ENCODE results near the gene PTGIR. TPM values are rescaled to one million over a fixed set of nuclear protein-coding genes. Genes with fewer than 3 reads are reported as not detected.

The PTGIR gene
- total and polyA plus RNA-seq, 4 donors = 7.8 to 37.0 (median 11.4) TPM

GRCh38 chr19:46579361-46579879 is 45.5 kb downstream of the PTGIR start:
- H3K36me3 ChIP-seq (ENCODE audit: control insufficient read depth in 4 of 4, insufficient read depth in 4 of 4, low read length in 4 of 4) = no peaks in the 10 kb centered on the region
- no peaks in the 10 kb centered on the region for H3K27me3 ChIP-seq (ENCODE audit: control insufficient read depth in 3 of 3, insufficient read depth in 3 of 3, low read length in 2 of 3)
- WGBS, 2 donors = 50 to 55% methylated on average over 8 of the region's 8 CpGs
- DNase-seq = peak in 1 of 3 donors; percentile 20
- no peak overlapping the region for H3K27ac ChIP-seq (ENCODE audit: low read depth in 1 of 2, low read length in 1 of 2)
- H3K9me3 ChIP-seq (ENCODE audit: control insufficient read depth in 4 of 4, insufficient read depth in 3 of 4, low read length in 3 of 4) = no peaks in the 10 kb centered on the region
- H3K9ac ChIP-seq (ENCODE audit: insufficient read depth in 1 of 2, low read length in 2 of 2) = no peak overlapping the region
- no peak for ATAC-seq (ENCODE audit: insufficient read depth, low FRiP score)
- H3K4me3 ChIP-seq = no peak overlapping the region
- TF ChIP-seq CTCF (IDR thresholded peaks at IDR 0.05; ENCODE audit: control extremely low read depth, extremely low read depth) = no peak
- peaks cover 0 to 1% (median 0%) of the 10 kb centered on the region in 5 donors for H3K4me1 ChIP-seq (ENCODE audit: control insufficient read depth in 5 of 5, insufficient read depth in 5 of 5, low read length in 5 of 5)

GRCh38 chr19:46578450-46578849 is 46.4 kb downstream of the PTGIR start:
- Histone ChIP-seq H3K4me1 (ENCODE audit: control insufficient read depth in 5 of 5, insufficient read depth in 5 of 5, low read length in 5 of 5) (peaks cover 0 to 4% (median 0%) of the 10 kb centered on the region in 5 donors), H3K27me3 (ENCODE audit: control insufficient read depth in 3 of 3, insufficient read depth in 3 of 3, low read length in 2 of 3) (no peaks in the 10 kb centered on the region), H3K27ac (ENCODE audit: low read depth in 1 of 2, low read length in 1 of 2) (no peak overlapping the region), H3K4me3 (no peak overlapping the region), H3K36me3 (ENCODE audit: control insufficient read depth in 4 of 4, insufficient read depth in 4 of 4, low read length in 4 of 4) (no peaks in the 10 kb centered on the region), H3K9me3 (ENCODE audit: control insufficient read depth in 4 of 4, insufficient read depth in 3 of 4, low read length in 3 of 4) (no peaks in the 10 kb centered on the region), H3K9ac (ENCODE audit: insufficient read depth in 1 of 2, low read length in 2 of 2) (no peak overlapping the region)
- TF ChIP-seq CTCF (IDR thresholded peaks at IDR 0.05; ENCODE audit: control extremely low read depth, extremely low read depth) = no peak
- DNase-seq = no peak
- ATAC-seq (ENCODE audit: insufficient read depth, low FRiP score) = no peak
- 95 to 98% methylated on average over 4 of the region's 4 CpGs for WGBS, 2 donors

- no peak for TF ChIP-seq CTCF (IDR thresholded peaks at IDR 0.05; ENCODE audit: control extremely low read depth, extremely low read depth)
- Histone ChIP-seq H3K4me3 (no peak overlapping the region), H3K9me3 (ENCODE audit: control insufficient read depth in 4 of 4, insufficient read depth in 3 of 4, low read length in 3 of 4) (no peaks in the 10 kb centered on the region), H3K4me1 (ENCODE audit: control insufficient read depth in 5 of 5, insufficient read depth in 5 of 5, low read length in 5 of 5) (peaks cover 0 to 4% (median 0%) of the 10 kb centered on the region in 5 donors), H3K9ac (ENCODE audit: insufficient read depth in 1 of 2, low read length in 2 of 2) (no peak overlapping the region), H3K27ac (ENCODE audit: low read depth in 1 of 2, low read length in 1 of 2) (no peak overlapping the region), H3K36me3 (ENCODE audit: control insufficient read depth in 4 of 4, insufficient read depth in 4 of 4, low read length in 4 of 4) (no peaks in the 10 kb centered on the region), H3K27me3 (ENCODE audit: control insufficient read depth in 3 of 3, insufficient read depth in 3 of 3, low read length in 2 of 3) (no peaks in the 10 kb centered on the region)
- 71 to 86% methylated on average over 11 of the region's 11 CpGs for WGBS, 2 donors
- DNase-seq (no peak), ATAC-seq (ENCODE audit: insufficient read depth, low FRiP score) (no peak)
These were observed 50.4 kb downstream of the PTGIR start for GRCh38 chr19:46574533-46574932.
